ENCODE measurements around the gene POU2AF2.
"Not testable (repeated sequence)": the region's sequence is repeated elsewhere in the genome, so short reads cannot be mapped to it uniquely, and the experiment has no call there.

The POU2AF2 gene

DNA sequence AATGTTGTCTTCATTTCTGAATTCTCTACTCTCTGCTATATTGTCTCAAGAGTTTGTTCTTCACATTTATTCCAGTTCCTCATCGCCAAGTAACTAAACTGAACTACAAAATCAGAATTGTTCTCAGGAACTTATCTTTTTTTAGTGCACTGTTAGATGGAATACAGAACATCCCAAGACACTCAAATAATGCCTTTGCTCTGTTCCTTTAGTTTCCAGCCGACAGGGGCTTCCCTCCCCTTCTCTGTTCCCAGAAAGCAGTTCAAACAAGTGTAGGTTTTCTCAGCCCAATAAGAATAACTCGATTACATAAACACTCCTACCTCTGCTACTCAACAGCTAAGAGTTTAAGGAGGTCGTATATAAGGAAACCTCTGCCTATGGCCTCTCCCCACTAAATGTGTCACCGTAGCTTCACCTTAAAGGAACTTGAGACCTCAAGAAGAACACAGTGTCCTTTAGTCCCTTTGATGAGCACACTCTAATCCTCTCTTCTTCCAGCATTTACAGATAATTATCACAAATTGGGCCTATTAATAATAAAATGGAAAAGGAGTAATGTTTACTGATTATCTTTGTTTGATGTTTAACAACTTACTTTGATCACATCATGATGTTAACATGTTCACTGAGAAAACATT is 59.8 kb downstream of the POU2AF2 start:
- DNase-seq = no peak

DNA sequence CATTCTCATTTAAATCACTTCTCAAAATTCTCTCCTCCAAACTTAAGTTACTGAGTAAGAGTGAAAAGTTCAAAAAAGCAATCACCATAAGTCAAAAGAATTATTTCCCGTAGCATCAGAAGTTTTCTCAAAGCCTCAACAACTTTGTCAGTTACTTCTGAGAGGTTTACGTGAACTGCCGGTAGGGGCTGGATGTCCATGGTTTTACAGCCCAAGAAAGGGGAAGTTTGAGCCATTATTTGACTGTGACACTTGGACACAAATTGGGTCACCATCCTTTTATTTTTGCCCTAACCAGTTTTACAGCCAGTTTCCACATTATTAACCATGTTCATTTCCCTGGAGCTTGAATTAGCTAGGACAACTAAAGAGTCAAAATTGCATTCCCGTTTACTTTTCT is 60.4 kb downstream of the POU2AF2 start:
- DNase-seq = no peak

- DNase-seq = no peak
Measured at GRCh38 chr11:111306321-111306720, 60.8 kb downstream of the POU2AF2 start.

DNA sequence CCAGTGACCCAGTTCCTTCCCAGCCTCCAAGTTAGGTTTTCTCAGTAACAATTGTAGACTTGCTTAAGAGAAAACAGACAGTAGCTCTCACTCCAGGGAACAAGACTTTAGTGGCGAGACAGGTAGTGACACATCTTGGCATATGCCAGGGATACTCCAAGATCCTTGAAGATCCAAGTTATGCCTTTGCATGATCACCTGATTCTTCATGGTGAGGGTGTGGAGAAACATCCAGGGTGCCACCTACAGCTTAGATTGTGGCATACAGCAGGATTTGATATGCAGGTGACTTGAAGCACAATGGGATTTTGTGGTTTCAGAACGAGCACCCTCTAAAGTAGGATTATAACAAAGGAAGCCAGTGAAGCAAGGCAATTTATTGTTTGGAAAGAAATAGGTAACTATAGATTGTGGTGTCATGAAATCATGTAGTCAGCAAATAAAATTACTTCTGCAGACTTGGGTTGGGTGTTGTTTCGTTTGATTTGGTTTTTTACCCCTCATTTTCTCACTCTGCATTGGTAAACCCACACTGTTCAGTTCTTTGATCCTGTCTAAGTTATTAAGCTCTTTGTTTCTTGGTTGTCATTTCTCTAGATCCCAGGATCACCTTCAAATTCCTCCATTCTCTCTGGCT is 62.1 kb downstream of the POU2AF2 start:
- DNase-seq = no peak

- no peak for DNase-seq
Measured at GRCh38 chr11:111308140-111308539, 62.6 kb downstream of the POU2AF2 start.

GRCh38 chr11:111309215-111309915 is 63.8 kb downstream of the POU2AF2 start:
- DNase-seq = no peak

DNA sequence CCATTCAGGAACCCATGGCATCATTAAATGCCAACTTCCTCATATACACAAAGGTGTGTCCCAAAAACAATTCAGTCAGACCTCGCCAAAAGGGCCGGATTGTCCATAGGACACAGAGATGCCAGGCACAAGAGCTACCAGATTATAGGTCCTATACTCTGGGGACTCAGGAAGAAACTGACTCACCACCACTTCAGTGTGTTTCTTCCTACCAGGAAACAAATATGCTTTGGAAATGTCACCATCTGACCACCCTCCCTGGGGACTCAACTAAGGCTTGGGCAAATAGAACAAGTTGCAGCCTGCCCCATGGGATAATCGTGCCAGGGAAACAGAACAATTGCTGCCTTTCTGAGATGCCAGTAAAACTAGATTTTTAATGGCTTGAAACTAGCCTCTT is 64.6 kb downstream of the POU2AF2 start:
- no peak for DNase-seq

GRCh38 chr11:111310723-111311122 is 65.2 kb downstream of the POU2AF2 start:
- no peak for DNase-seq

- DNase-seq = no peak
Measured at GRCh38 chr11:111312076-111312475, 66.6 kb downstream of the POU2AF2 start.

GRCh38 chr11:111319296-111319695 is 73.8 kb downstream of the POU2AF2 start:
- DNase-seq = no peak

DNA sequence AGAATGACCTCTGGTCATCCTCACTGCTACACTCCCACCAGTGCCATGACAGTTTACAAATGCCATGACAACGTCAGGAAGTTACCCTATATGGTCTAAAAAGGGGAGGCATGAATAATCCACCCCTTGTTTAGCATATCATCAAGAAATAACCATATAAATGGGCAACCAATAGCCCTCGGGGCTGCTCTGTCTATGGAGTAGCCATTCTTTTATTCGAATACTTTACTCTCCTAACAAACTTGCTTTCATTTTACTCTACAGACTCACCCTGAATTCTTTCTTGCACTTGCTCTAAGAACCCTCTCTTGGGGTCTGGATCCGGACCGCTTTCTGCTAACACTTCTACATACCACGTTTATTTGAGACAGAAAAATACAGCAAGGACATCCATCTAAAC is 74.7 kb downstream of the POU2AF2 start:
- not testable (repeated sequence) for DNase-seq

DNA sequence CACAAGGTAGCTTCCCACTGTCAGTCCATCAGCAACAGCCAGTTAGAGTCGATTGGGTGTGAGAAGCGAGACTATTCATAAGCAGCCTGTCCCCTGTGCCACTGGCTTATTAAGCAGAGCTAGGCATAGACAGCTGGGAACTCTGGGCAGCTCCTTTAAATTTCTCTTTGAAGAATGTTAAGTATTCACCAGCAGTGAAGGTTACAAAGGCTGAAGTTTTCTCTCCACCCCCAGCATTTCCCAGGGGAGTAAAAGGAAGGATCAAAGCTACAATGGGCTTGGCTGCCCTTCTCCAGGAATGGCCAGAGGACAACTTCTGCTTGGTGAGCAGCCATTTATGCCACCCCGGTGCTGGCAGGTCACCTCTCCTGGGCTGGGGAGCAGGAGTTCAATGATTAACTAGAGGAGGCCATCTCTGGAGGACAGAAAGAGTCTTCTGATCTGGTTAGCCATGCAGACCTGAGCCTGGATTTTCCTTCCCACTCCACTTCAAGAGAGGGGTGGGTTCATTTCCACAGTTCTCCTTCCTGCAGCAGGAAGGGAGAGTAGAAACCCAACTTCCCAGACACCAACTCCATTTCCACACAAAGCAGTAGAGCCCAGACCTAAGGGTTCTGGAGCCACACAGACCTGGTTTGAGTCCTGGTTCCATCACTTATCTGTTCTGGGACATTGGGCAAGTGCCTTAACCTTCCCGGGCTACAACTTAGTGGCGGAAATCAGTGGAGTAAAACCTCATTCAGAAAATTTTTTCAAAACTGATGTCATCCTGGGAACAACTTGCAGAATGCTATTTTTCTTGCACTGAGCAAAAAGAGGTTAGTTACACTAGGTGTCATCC is 75.4 kb downstream of the POU2AF2 start:
- DNase-seq = no peak

DNA sequence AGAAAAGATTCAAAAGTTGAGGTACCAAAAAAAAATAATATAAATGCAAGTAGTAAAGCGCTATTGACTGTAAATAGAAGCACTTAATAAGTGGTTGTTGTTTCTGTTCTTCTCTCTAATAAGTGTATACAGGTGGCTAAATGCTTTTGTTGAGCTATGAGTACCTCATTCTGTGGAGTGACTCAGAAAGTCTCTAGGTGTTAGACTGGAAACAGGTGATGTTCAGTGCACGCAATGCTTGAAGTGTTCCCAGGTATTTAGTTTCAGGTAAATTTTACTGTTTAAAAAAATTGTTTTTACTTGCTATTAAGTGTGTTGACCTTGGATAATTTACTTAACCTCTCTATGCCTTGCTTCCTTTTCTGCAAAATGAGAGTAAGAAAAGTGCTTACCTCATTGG is 77.0 kb downstream of the POU2AF2 start:
- DNase-seq = no peak

DNA sequence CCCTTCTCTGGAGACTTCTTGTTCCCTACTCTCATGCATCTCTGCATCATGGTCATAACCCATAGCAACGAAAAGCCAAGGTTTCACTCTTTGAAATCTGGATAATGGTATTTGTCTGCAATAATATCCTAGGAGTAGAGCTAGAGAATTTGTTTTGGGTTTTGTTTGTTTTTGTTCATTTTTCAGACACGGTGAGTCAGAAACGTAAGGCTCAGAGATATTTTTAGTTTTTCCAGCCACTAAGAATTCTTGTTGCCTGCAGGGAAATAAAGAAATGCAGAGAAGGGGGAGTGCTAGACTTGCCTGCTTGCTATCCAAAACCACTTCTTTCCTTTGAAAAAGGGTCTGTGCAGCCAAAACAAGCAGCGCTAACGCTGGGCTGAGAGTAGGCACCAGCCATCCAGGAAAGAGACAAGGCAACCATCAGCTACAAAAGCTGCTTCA is 78.8 kb downstream of the POU2AF2 start:
- no peak for DNase-seq

DNA sequence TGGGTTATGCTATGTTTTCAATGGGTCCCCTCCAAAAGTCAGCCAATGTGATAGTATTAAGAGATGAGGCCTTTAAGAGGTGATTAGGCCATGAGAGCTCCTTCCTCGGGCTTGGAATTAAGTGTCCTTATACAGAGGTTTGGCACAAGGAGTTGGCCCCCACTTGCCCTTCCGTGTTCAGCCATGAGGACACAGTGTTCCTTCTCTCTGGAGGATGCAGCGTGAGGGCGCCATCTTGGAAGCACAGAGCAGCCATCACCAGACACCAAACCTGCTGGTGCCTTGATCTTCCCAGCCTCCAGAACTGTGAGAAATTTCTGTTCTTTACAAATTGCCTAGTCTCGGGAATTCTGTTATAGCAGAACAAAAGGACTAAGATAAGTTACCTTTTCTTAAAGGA is 79.7 kb downstream of the POU2AF2 start:
- DNase-seq = no peak

- no peak for DNase-seq
Measured at GRCh38 chr11:111326824-111327223, 81.3 kb downstream of the POU2AF2 start.

- DNase-seq = no peak
Measured at GRCh38 chr11:111327908-111328624, 82.5 kb downstream of the POU2AF2 start.

DNA sequence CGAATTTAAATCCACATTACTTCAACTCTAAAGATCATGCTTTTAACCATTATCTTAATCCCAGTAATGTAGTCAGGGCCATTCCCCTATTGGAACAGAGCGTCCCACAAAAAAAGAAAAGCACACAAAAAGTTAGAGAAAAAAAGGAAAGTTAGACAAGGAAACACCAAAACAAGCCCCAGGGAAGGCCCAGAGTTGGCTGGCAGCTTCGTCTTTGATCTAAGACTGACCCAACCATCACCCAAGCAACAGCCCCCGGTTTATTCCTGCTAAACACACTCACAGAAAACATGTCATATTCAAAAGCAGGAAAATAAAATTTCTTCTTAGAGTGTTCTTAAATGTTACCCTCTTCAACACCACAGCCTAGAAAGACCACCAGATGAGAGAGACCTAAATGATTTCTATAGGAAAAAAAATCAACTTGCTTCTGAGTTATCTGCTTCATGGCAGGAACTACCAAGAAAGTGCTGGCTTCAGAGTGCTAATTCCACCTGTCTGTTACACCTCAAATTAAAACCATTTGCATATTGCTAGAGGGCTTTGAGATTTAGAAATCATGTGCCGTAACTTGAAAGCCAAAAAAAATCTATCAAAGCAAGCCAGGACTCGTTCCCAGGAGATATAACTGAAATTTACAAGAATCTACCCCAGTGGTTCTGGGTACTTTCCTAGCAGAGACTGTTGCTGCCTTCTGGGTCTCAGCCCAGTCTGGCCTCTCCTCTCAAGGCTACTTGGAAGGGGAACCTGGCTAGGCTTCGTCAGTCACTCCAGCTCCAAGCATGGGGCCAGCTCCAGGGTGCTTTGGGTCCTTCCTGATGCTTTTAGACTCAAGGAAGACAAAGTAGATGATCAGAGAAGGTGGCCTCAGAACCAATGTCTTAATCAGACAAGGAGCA is 84.0 kb downstream of the POU2AF2 start:
- no peak for DNase-seq

DNA sequence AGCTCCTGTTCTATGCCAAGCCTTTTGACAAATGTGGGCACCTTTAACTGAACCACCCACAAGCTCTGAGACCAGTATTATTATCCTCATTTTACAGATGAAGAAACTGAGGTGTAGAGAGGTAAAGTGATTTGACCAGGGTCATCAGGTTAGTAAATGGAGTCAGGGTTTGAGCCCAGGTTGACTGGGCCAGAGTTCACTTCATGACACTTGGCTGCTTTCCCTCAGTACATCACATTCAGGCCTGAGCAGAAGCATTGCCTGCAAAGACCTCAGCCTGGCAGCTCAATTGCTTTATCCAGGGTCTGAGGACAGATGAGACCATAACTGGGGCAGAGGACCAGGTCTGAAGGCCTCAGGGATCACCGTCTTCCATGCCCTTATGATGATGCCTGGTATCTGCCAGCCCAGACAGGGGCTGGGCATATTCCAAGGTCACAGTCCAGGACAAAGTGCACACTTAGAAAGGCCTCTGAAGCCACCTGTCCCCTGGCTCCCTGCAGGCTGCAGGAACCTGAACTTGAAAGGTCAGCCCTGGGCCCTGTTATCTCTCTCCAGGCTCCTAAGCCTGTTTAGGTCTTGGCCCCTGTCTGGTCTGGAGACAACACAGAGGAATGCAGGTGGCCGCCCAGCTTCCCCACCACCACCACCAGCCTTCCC is 84.8 kb downstream of the POU2AF2 start:
- DNase-seq = no peak

- no peak for DNase-seq
Measured at GRCh38 chr11:111331711-111332479, 86.4 kb downstream of the POU2AF2 start.

Data from central memory CD4-positive, alpha-beta T cell (primary cell).